GM12891 (cell line): ENCODE results near the gene NAT8L.

ENCODE experiments used
- DNase-seq: peaks from one replicate; pipeline ENCODE4 v3.0.0; 2011; ENCODE audit warnings: low spot score; ENCODE audit not compliant: insufficient read length
- FAIRE-seq: peaks from 2 replicates; lab custom pipeline; 2011; peaks lifted over from hg19 to GRCh38; lab: Jason Lieb, UNC
- PAX5 ChIP-seq: IDR thresholded peaks from 2 replicates; pipeline ENCODE4 v1.6.1; 2011; ENCODE audit warnings: low read length, moderate library complexity, mild to moderate bottlenecking; ENCODE audit not compliant: insufficient read depth, severe bottlenecking
- POLR2A ChIP-seq: IDR thresholded peaks from 2 replicates; pipeline ENCODE4 v1.6.1; 2011; ENCODE audit warnings: low read depth, low read length, control low read depth
- POLR2AphosphoS5 ChIP-seq: IDR thresholded peaks from 2 replicates; pipeline ENCODE4 v1.6.1; 2011; ENCODE audit warnings: low read depth, low read length, control low read depth
- POU2F2 ChIP-seq: IDR thresholded peaks from 2 replicates; pipeline ENCODE4 v1.6.1; 2011; ENCODE audit warnings: low read depth, mild to moderate bottlenecking, control low read depth, low read length, moderate library complexity
- SPI1 ChIP-seq: IDR thresholded peaks from 2 replicates; pipeline ENCODE4 v1.6.1; 2011; ENCODE audit warnings: low read depth, low read length, control low read depth
- TAF1 ChIP-seq: IDR thresholded peaks from 2 replicates; pipeline ENCODE4 v1.6.1; 2011; ENCODE audit warnings: low read depth, low read length, control low read depth

NAT8L gene

GRCh38 chr4:2058264-2059045, 672 bp upstream of the NAT8L start:
- TF ChIP-seq POLR2AphosphoS5, result no peak
- no peak for FAIRE-seq
- no peak for DNase-seq

- TF ChIP-seq TAF1 (no peak), PAX5 (no peak), POLR2A (no peak)
- FAIRE-seq (peak; percentile 20), DNase-seq (no peak)
These were observed 837 bp downstream of the NAT8L start for GRCh38 chr4:2059726-2060602.

DNA sequence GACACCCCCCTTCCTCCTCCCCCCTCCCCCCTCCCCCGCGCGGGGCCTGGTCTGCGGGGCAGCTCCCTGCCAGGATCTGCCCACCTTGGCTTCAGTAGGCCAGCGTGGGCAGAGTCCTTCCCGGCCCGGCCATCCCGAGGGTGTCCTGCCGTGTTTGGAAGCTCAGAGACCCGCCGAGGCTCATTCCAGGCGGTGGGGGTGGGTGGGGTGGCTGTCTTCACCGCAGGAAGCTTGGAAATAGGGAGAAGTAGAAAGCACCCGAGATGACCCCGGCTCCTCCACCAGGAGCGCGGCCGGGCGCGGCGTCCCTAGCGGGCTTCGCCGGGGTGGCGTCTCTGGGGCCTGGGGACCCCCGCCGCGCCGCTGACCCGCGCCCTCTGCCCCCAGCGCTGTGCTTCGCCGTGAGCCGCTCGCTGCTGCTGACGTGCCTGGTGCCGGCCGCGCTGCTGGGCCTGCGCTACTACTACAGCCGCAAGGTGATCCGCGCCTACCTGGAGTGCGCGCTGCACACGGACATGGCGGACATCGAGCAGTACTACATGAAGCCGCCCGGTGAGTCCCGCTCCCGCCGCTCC, 1.6 kb downstream of the NAT8L start:
- no peak for DNase-seq
- no peak for FAIRE-seq

GRCh38 chr4:2061186-2062131, 2.3 kb downstream of the NAT8L start:
- DNase-seq (no peak), FAIRE-seq (no peak)

More for the DNA sequence above, 1.6 kb downstream of the NAT8L start:
- TF ChIP-seq SPI1 (no peak), PAX5 (no peak), TAF1 (no peak), POLR2A (no peak), POU2F2 (no peak), POLR2AphosphoS5 (no peak)

GRCh38 chr4:2062168-2062807, 3.2 kb downstream of the NAT8L start:
- DNase-seq, result no peak
- FAIRE-seq, result no peak
- TF ChIP-seq POU2F2 (no peak), POLR2A (no peak), POLR2AphosphoS5 (no peak), TAF1 (no peak), SPI1 (no peak), PAX5 (no peak)

More at GRCh38 chr4:2061186-2062131, 2.3 kb downstream of the NAT8L start:
- no peak for TF ChIP-seq PAX5
- TF ChIP-seq POLR2AphosphoS5, result no peak
- TF ChIP-seq TAF1, result no peak
- no peak for TF ChIP-seq POLR2A
- no peak for TF ChIP-seq POU2F2

DNA sequence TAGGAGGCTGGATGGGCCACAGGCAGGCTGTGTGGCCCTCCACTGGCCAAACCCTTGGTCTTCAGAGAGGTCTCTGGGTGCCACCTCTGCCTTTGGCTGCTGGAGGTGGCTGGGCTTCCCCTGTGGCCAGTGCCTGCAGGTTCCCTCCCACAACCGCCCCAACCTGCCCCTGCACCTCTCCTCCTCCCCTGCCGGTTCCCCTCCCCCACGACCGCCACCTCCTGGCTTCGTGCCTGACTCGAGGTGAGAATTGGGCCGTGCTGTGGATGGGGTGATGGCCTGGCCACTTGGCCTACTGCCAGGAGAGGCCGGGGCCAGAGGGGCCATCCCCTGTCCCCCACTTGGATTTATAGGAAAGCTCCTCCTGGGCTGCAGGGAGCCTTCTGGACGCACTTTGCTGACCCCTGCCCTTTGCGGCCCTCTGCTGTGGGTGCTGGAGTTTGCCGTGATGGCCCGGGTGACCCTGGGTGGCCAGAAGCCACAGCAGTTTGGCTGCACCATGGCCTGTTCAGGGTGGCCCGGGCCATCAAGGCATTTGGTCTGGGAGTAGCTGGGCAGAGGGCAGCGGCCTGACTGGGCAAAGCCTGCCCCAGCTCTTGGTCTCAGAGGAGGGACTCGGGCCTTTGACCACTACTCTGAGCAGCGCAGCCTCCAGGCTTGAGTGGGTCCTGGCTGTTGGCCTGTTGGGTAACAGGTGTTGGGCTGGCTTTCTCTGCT, 3.8 kb downstream of the NAT8L start:
- FAIRE-seq (no peak), DNase-seq (no peak)
- TF ChIP-seq POLR2AphosphoS5, result no peak
- TF ChIP-seq POLR2A, result no peak
- TF ChIP-seq TAF1, result no peak
- TF ChIP-seq SPI1, result no peak
- TF ChIP-seq POU2F2, result no peak
- no peak for TF ChIP-seq PAX5

- FAIRE-seq (no peak), DNase-seq (no peak)
- TF ChIP-seq POLR2A, result no peak
- no peak for TF ChIP-seq POLR2AphosphoS5
- no peak for TF ChIP-seq TAF1
- no peak for TF ChIP-seq PAX5
- no peak for TF ChIP-seq POU2F2
- no peak for TF ChIP-seq SPI1
These were observed 4.6 kb downstream of the NAT8L start for GRCh38 chr4:2063557-2064275.
